ENCODE results near the gene DEPDC5. TPM values are rescaled to one million over a fixed set of nuclear protein-coding genes. Genes with fewer than 3 reads are reported as not detected.

Gene DEPDC5
- total RNA-seq, 1 donor from 2014 or later: 14.8 TPM

DNA sequence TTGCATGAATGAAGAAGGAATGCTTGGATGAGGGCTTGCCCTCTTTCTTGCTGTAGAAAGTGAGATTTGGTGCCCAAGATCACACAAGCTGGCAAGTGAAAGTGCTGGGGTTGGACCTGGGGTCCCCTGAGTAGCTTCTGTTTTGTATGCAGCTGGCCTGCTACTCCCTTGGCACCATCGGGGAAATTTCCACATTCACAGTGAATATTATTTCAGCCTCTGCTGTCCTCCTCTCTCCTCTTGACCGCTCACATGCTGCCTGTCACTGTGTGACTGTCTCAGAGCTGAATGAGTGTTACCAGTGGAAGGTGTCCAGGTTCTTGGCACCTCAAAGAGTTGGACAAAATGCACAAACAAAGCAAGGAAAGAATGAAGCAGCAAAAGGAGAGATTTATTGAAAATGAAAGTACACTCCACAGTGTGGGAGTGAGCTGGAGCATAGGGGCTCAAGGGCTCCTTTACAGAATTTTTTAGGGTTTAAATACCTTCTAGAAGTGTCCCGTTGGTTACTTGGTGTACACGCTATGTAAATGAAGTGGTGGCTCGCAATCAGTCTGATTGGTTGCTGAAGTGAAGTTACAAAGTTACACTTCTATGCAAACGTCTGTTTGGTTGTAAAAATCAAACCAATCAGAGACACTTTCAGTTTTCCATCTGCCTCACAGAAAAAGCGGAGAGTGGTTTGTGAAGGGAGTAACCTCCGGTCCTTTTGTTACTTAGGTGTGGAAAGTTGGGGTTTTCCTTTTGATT lies 87.4 kb downstream of the DEPDC5 start:
- H3K27ac Mint-ChIP-seq (ENCODE audit: unreplicated experiment): no peak overlapping the region
- TF ChIP-seq, protein P1, sequence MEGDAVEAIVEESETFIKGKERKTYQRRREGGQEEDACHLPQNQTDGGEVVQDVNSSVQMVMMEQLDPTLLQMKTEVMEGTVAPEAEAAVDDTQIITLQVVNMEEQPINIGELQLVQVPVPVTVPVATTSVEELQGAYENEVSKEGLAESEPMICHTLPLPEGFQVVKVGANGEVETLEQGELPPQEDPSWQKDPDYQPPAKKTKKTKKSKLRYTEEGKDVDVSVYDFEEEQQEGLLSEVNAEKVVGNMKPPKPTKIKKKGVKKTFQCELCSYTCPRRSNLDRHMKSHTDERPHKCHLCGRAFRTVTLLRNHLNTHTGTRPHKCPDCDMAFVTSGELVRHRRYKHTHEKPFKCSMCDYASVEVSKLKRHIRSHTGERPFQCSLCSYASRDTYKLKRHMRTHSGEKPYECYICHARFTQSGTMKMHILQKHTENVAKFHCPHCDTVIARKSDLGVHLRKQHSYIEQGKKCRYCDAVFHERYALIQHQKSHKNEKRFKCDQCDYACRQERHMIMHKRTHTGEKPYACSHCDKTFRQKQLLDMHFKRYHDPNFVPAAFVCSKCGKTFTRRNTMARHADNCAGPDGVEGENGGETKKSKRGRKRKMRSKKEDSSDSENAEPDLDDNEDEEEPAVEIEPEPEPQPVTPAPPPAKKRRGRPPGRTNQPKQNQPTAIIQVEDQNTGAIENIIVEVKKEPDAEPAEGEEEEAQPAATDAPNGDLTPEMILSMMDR (IDR thresholded peaks at IDR 0.05): no peak
- peaks cover 35% of the 10 kb centered on the region for H3K36me3 Mint-ChIP-seq (ENCODE audit: low read depth)
- H3K4me1 Mint-ChIP-seq (ENCODE audit: low read depth): no peaks in the 10 kb centered on the region
- H3K27me3 Mint-ChIP-seq (ENCODE audit: low read depth): no peaks in the 10 kb centered on the region
- no peaks in the 10 kb centered on the region for H3K9me3 Mint-ChIP-seq (ENCODE audit: low read depth)
- no peak overlapping the region for H3K4me3 Mint-ChIP-seq (ENCODE audit: unreplicated experiment)
- DNase-seq (ENCODE audit: low spot score): no peak

DNA sequence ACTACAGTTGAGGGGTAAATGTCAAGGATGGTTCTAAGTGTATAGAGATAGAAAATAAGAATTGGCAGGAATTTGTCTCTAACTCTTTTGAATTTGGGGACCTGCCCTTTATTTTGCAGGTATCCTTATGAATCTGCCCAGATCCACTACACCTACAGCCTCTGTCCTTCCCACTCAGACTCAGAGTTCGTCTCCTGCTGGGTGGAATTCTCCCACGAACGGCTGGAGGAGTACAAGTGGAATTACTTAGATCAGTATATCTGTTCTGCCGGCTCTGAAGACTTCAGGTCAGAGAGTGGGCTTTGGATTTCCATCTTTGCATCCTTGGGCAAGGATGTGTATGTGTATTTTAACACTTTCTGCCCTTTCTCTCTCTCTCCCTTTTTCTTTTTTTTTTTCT lies 89.7 kb downstream of the DEPDC5 start:
- Mint-ChIP-seq H3K4me3 (ENCODE audit: unreplicated experiment) (no peak overlapping the region), H3K4me1 (ENCODE audit: low read depth) (no peaks in the 10 kb centered on the region), H3K36me3 (ENCODE audit: low read depth) (peaks cover 45% of the 10 kb centered on the region), H3K27me3 (ENCODE audit: low read depth) (no peaks in the 10 kb centered on the region), H3K27ac (ENCODE audit: unreplicated experiment) (no peak overlapping the region), H3K9me3 (ENCODE audit: low read depth) (no peaks in the 10 kb centered on the region)
- no peak for DNase-seq (ENCODE audit: low spot score)
- TF ChIP-seq, protein P1 (IDR thresholded peaks at IDR 0.05): no peak

DNA sequence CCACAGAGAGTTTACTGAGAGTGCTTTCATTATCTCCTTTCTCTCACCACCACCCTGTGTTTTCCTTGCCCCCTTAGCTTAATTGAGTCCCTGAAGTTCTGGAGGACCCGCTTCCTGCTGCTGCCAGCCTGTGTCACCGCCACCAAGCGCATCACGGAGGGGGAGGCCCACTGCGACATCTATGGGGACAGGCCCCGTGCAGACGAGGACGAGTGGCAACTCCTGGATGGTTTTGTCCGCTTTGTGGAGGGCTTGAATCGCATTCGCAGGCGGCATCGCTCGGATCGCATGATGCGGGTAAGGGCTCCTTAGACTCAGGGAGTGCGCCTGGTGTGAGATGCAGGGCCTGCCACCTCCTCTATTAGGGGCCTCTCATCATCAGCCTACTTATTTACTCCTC lies 91.1 kb downstream of the DEPDC5 start:
- Mint-ChIP-seq H3K27ac (ENCODE audit: unreplicated experiment) (no peak overlapping the region), H3K4me3 (ENCODE audit: unreplicated experiment) (no peak overlapping the region), H3K4me1 (ENCODE audit: low read depth) (no peaks in the 10 kb centered on the region), H3K36me3 (ENCODE audit: low read depth) (peaks cover 49% of the 10 kb centered on the region), H3K27me3 (ENCODE audit: low read depth) (no peaks in the 10 kb centered on the region), H3K9me3 (ENCODE audit: low read depth) (no peaks in the 10 kb centered on the region)
- TF ChIP-seq, protein P1 (IDR thresholded peaks at IDR 0.05): no peak
- no peak for DNase-seq (ENCODE audit: low spot score)

DNA sequence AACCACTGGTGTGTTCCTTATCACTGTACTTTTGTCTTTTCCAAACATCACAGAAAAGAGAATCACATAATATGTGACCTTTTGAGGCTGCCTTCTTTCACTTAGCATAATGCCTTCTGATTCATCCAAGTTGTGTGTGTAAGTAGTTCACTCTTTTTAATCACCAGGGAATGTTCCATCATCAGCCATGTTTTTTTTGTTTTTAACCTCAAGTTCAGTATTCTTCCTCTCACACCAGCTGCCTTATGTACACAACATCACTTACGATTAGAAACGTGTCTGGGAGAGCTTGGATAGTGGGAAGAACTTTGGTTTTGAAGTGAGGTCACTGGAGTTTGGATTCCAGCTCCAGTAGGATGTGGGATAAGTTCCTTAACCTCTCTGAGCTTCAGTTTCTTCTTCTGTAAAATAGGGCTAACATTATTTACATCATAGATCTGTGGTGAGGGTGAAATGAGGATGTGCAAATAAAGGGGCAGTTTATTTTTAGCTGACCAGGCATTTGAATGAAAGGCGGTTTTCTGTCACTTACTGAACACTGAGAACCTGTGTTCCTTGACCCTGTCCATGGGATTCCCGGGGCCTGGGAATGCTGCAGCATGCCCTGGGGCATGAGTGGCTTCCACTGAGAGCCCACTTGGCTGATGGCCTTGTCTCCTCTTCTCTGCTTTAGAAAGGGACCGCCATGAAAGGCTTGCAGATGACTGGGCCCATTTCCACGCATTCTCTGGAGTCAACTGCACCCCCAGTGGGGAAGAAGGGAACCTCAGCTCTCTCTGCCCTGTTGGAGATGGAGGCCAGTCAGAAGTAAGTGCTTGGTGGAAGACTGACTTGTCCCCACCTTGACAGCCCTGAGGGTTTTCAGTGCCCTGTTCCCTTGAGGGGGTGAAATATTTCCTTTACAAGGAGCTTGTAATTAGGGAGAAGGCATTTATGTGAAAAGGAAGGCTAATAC lies 92.6 kb downstream of the DEPDC5 start:
- H3K27me3 Mint-ChIP-seq (ENCODE audit: low read depth): no peaks in the 10 kb centered on the region
- no peak for DNase-seq (ENCODE audit: low spot score)
- H3K27ac Mint-ChIP-seq (ENCODE audit: unreplicated experiment): no peak overlapping the region
- no peaks in the 10 kb centered on the region for H3K9me3 Mint-ChIP-seq (ENCODE audit: low read depth)
- peaks cover 46% of the 10 kb centered on the region for H3K36me3 Mint-ChIP-seq (ENCODE audit: low read depth)
- no peak overlapping the region for H3K4me3 Mint-ChIP-seq (ENCODE audit: unreplicated experiment)
- TF ChIP-seq, protein P1 (IDR thresholded peaks at IDR 0.05): peak; percentile 49
- H3K4me1 Mint-ChIP-seq (ENCODE audit: low read depth): no peaks in the 10 kb centered on the region

DNA sequence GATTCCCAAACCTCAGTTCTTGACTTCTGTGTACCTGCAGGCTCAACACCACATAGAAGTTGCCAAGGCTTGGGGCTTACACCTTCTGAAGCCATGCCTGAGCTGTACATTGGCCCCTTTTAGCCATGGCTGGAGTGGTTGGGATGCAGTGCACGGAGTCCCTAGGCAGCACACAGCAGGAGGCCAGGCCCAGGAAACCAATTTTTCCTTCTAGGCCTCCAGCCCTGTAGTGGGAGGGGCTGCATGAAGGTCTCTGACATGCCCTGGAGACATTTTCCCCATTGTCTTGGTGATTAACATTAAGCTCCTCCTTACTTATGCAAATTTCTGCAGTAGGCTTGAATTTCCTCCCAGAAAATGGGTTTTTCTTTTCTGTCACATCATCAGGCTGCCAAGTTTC lies 94.6 kb downstream of the DEPDC5 start:
- H3K27me3 Mint-ChIP-seq (ENCODE audit: low read depth): no peaks in the 10 kb centered on the region
- no peak for DNase-seq (ENCODE audit: low spot score)
- H3K27ac Mint-ChIP-seq (ENCODE audit: unreplicated experiment): no peak overlapping the region
- H3K9me3 Mint-ChIP-seq (ENCODE audit: low read depth): no peaks in the 10 kb centered on the region
- TF ChIP-seq, protein P1 (IDR thresholded peaks at IDR 0.05): no peak
- peaks cover 6% of the 10 kb centered on the region for H3K4me1 Mint-ChIP-seq (ENCODE audit: low read depth)
- H3K4me3 Mint-ChIP-seq (ENCODE audit: unreplicated experiment): no peak overlapping the region
- H3K36me3 Mint-ChIP-seq (ENCODE audit: low read depth): peaks cover 35% of the 10 kb centered on the region

All from chondrocyte (in vitro differentiated cells).